AG09319 (cell line): Measurements from ENCODE around the gene C9orf78.
"Not testable (repeated sequence)": the region's sequence is repeated elsewhere in the genome, so short reads cannot be mapped to it uniquely, and the experiment has no call there.

Source experiments
- DNase-seq: peaks from one replicate; pipeline ENCODE4 v3.0.0-alpha.2; 2010; ENCODE audit warnings: low read depth; ENCODE audit errors: extremely low read depth
- CTCF ChIP-seq: IDR thresholded peaks from 2 replicates; pipeline ENCODE4 v1.5.1; 2011; ENCODE audit warnings: low read depth, mild to moderate bottlenecking, inconsistent platforms, low read length, moderate library complexity

The C9orf78 gene

GRCh38 chr9:129785866-129786265 lies 49.2 kb downstream of the C9orf78 start:
- no peak for TF ChIP-seq CTCF

GRCh38 chr9:129784970-129785369 lies 50.1 kb downstream of the C9orf78 start:
- not testable (repeated sequence) for DNase-seq

More at GRCh38 chr9:129785866-129786265, 49.2 kb downstream of the C9orf78 start:
- DNase-seq, result no peak

GRCh38 chr9:129783516-129784361 lies 51.3 kb downstream of the C9orf78 start:
- DNase-seq, result no peak
- TF ChIP-seq CTCF, result peak; percentile 86

- TF ChIP-seq CTCF, result no peak
- no peak for DNase-seq
Measured at GRCh38 chr9:129781981-129782380, 53.1 kb downstream of the C9orf78 start.

GRCh38 chr9:129781131-129781530 lies 53.9 kb downstream of the C9orf78 start:
- DNase-seq, result no peak
- TF ChIP-seq CTCF, result no peak

GRCh38 chr9:129779560-129780190 lies 55.4 kb downstream of the C9orf78 start:
- no peak for DNase-seq
- TF ChIP-seq CTCF, result no peak

GRCh38 chr9:129778469-129778868 lies 56.6 kb downstream of the C9orf78 start:
- DNase-seq, result no peak
- TF ChIP-seq CTCF, result no peak
